Heart left ventricle (tissue), 16 donors: ENCODE measurements around the gene SALL3. TPM values are rescaled to one million over a fixed set of nuclear protein-coding genes. Genes with fewer than 3 reads are reported as not detected.

Experiments used
- ATAC-seq, 4 donors: fragments of 200-7000 bp; cut with Tn5 transposase; one replicate each; pipeline ENCODE4 v1.9.1; 2020 to 2022; ENCODE audit warnings: moderate library complexity in 4 of 4, mild to moderate bottlenecking in 3 of 4, moderate number of reproducible peaks in 1 of 4
- DNase-seq, 5 donors: peaks; one replicate each; pipeline ENCODE4 v3.0.0-alpha.2; 2020
- H3K27ac ChIP-seq, 12 donors: fragments of 200-600 bp; sonication (generic) in 4 of 12; one replicate each; pipeline versions ENCODE4 v1.5.0 to v1.8.0; 2016 to 2022; ENCODE audit warnings: mild to moderate bottlenecking in 2 of 12
- H3K27me3 ChIP-seq, 9 donors: fragments of 200-600 bp; sonication (generic) in 2 of 9; one replicate each; pipeline versions ENCODE4 v1.5.1 to v1.8.0; 2016 to 2022; ENCODE audit warnings: mild to moderate bottlenecking in 3 of 9
- H3K36me3 ChIP-seq, 9 donors: fragments of 200-600 bp; sonication (generic) in 2 of 9; one replicate each; pipeline versions ENCODE4 v1.5.0 to v1.8.0; 2018 to 2022; ENCODE audit warnings: mild to moderate bottlenecking in 2 of 9
- H3K4me1 ChIP-seq, 12 donors: fragments of 200-600 bp; sonication (generic) in 4 of 12; one replicate each; pipeline versions ENCODE4 v1.5.0 to v1.8.0; 2016 to 2022; ENCODE audit warnings: mild to moderate bottlenecking in 3 of 12
- H3K4me3 ChIP-seq, 12 donors: fragments of 200-600 bp; sonication (generic) in 4 of 12; one replicate each; pipeline versions ENCODE4 v1.5.0 to v1.8.0; 2017 to 2022; ENCODE audit warnings: mild to moderate bottlenecking in 9 of 12, moderate library complexity in 4 of 12
- H3K9me3 ChIP-seq, 12 donors: fragments of 200-600 bp; sonication (generic) in 4 of 12; one replicate each; pipeline versions ENCODE4 v1.5.0 to v1.8.0; 2016 to 2022; ENCODE audit warnings: mild to moderate bottlenecking in 1 of 12
- POLR2A ChIP-seq, 2 donors: fragments of 450-650 bp; IDR thresholded peaks; one replicate each; pipeline ENCODE4 v1.6.1; 2017; ENCODE audit warnings: antibody characterized with exemption in 2 of 2, mild to moderate bottlenecking in 2 of 2, moderate library complexity in 2 of 2
- WGBS, 4 donors: extraction: QIAGEN DNeasy Blood & Tissue Kit in 2 of 4; methylation state at CpG; one replicate each; pipeline versions ENCODE4 v1.1.5 to v1.1.7; 2013 to 2018; 5-methylcytosine and 5-hydroxymethylcytosine counted together
- intact Hi-C, 10 donors: fragments of 100-400 bp; cut with DNase I; formaldehyde crosslinking; loops; one replicate each; pipeline versions ENCODE4 v1.11.1 to v1.14.2; 2022
- polyA plus RNA-seq, 2 donors: library from polyadenylated mRNA; stranded (reverse); fragments of 200-250 nt; gene quantifications; one replicate each; pipeline ENCODE4 v1.2.3, GENCODE V29; 2013
- total RNA-seq, 9 donors: library from RNA; depleted of rRNA in 2 of 9; stranded (reverse); fragments of >200 nt in 2 of 9; fragmentation: NEBNext Ultra II Directional in 3 of 9; extraction: Animal tissue kit (Norgen Biotek cat#: 25700) in 3 of 9; gene quantifications; one replicate each; pipeline versions ENCODE4 v1.1.0 to v1.2.4, GENCODE V29; 2016 to 2023
- TF ChIP-seq, protein P1 (sequence below), 12 donors: fragments of 200-600 bp; sonication (generic) in 4 of 12; IDR thresholded peaks; one replicate each; pipeline versions ENCODE4 v1.5.0 to v1.8.0; 2018 to 2022; ENCODE audit warnings: antibody characterized with exemption in 12 of 12, mild to moderate bottlenecking in 5 of 12
- donor health status: ischemic (EF 13 %, LVEDD 7.1; RV severe dilation, severe dysfunction).
- donor health status: healthy with polysubstance abuse.
- donor health status: DM: no; HTN: yes; CAD: no.
- donor health status: DM: no; HTN: no; CAD: no.
- donor health status: ischemic (EF 25% LVEDD 6.9; RV normal size, moderate dysfunction).
- donor health status: ischemic (EF 25% LVEDD 5.7; RV mildly dilated, moderate dysfunction).
- donor health status: healthy.
- donor health status: DM: yes; HTN: yes; CAD: no.
- donor health status: ischemic (EF 35%, LVEDD 5.7; RV mildly dilated, moderate dysfunction).
- donor health status: nonischemic (EF 11% LVEDD 7.7; RV severe dilation, severe dysfunction).
- donor health status: DM: yes; HTN: yes; CAD: no.
- donor health status: PGD.
- donor health status: ischemic (EF 29% LVEDD 5.4; RV normal size, mild dysfunction).
- donor health status: nonischemic (EF 23%, LVEDD 6.1; RV moderate dilation, normal function).

Gene SALL3
- total and polyA plus RNA-seq, 11 donors, result 0.04 to 0.17 (median 0.06) TPM; not detected in 3

DNA sequence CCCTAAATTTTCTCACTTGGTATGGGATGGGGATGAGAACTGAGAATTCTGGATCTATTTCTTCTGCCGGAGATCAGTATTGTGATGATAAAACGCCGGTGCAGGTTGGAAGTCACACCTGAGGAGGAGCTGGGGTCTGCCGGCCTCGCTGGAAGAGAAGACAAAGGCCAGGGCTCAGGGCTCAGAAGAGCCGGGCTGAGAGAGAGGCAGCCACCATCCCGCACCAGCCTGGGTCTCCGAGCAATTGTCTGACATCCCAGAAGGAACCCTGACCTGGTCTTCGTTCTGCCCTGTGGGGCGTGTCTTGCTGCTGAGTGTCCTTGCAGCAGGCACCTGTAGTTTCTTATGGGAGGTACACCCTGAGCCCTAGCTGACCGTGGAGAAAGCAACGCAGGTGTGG, 31.4 kb upstream of the SALL3 start:
- TF ChIP-seq, protein P1, sequence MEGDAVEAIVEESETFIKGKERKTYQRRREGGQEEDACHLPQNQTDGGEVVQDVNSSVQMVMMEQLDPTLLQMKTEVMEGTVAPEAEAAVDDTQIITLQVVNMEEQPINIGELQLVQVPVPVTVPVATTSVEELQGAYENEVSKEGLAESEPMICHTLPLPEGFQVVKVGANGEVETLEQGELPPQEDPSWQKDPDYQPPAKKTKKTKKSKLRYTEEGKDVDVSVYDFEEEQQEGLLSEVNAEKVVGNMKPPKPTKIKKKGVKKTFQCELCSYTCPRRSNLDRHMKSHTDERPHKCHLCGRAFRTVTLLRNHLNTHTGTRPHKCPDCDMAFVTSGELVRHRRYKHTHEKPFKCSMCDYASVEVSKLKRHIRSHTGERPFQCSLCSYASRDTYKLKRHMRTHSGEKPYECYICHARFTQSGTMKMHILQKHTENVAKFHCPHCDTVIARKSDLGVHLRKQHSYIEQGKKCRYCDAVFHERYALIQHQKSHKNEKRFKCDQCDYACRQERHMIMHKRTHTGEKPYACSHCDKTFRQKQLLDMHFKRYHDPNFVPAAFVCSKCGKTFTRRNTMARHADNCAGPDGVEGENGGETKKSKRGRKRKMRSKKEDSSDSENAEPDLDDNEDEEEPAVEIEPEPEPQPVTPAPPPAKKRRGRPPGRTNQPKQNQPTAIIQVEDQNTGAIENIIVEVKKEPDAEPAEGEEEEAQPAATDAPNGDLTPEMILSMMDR (IDR thresholded peaks at IDR 0.05), result no peak
- no peak for TF ChIP-seq POLR2A (IDR thresholded peaks at IDR 0.05)
- ATAC-seq (no peak), DNase-seq (no peak)
- Histone ChIP-seq H3K27ac (no peak overlapping the region), H3K27me3 (peaks cover 0 to 42% (median 3%) of the 10 kb centered on the region in 9 donors), H3K4me3 (no peak overlapping the region), H3K36me3 (no peaks in the 10 kb centered on the region), H3K4me1 (no peaks in the 10 kb centered on the region), H3K9me3 (no peaks in the 10 kb centered on the region)
- 52 to 56% (median 55%) methylated on average over 12 of the region's 12 CpGs for WGBS, 4 donors
- intact Hi-C loops, result no loop called here

DNA sequence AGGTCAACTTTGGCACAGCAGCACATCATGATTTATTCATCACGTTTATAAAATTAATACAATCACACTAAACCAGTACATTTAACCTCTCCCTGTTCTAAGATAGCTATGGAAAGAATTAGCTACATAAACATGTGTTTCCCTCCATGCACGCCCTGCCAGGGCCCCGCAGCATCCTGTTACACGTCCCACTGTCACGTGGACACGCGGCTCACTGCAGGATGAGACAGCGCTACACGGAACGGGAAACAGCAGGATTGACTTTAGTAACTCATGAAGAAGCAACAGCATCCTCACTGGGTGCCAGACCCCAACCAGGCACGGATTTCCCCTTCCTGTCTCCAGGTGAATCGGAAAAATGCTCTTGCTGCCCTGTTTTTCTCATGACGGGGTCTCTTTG, 30.9 kb upstream of the SALL3 start:
- Histone ChIP-seq H3K27ac (no peak overlapping the region), H3K9me3 (no peaks in the 10 kb centered on the region), H3K4me3 (no peak overlapping the region), H3K36me3 (no peaks in the 10 kb centered on the region), H3K4me1 (no peaks in the 10 kb centered on the region), H3K27me3 (peaks cover 0 to 37% (median 3%) of the 10 kb centered on the region in 9 donors)
- 65 to 77% (median 74%) methylated on average over 13 of the region's 13 CpGs for WGBS, 4 donors
- TF ChIP-seq, protein P1 (IDR thresholded peaks at IDR 0.05), result no peak
- no peak for TF ChIP-seq POLR2A (IDR thresholded peaks at IDR 0.05)
- ATAC-seq, result no peak
- no peak for DNase-seq
- intact Hi-C loops, result no loop called here

DNA sequence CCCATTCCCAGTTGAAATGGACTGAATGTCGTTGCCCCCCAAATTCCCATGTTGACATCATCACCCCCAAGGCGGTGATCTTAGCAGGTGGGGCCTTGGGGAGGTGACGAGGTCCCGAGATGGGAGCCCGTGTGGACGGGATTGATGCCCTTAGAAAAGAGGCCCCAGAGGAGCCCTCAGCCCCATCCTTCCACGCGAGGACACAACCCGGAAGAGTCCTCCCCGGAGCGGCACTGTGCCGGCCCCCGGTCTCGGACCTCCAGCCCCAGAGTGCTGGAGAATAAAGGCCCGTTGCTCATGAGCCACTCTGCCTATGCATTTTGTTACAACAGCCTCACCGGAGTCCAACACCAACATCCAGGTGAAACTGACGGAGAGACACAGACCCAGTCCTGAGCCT, 30.4 kb upstream of the SALL3 start:
- Histone ChIP-seq H3K27me3 (peaks cover 0 to 35% (median 3%) of the 10 kb centered on the region in 9 donors), H3K36me3 (no peaks in the 10 kb centered on the region), H3K9me3 (no peaks in the 10 kb centered on the region), H3K27ac (no peak overlapping the region), H3K4me3 (no peak overlapping the region), H3K4me1 (no peaks in the 10 kb centered on the region)
- ATAC-seq, result no peak
- 84 to 93% (median 91%) methylated on average over 9 to 17 of the region's 17 CpGs for WGBS, 4 donors
- intact Hi-C loops, result no loop called here
- no peak for DNase-seq
- TF ChIP-seq, protein P1 (IDR thresholded peaks at IDR 0.05), result no peak
- TF ChIP-seq POLR2A (IDR thresholded peaks at IDR 0.05), result no peak

GRCh38 chr18:78950386-78950785, 29.2 kb upstream of the SALL3 start:
- H3K4me1 ChIP-seq, result no peaks in the 10 kb centered on the region
- H3K36me3 ChIP-seq, result no peaks in the 10 kb centered on the region
- intact Hi-C loops, result no loop called here
- no peak overlapping the region for H3K4me3 ChIP-seq
- peaks cover 0 to 34% (median 3%) of the 10 kb centered on the region in 9 donors for H3K27me3 ChIP-seq
- DNase-seq, result no peak
- 72 to 85% (median 79%) methylated on average over 6 to 10 of the region's 10 CpGs for WGBS, 4 donors
- TF ChIP-seq, protein P1 (IDR thresholded peaks at IDR 0.05), result no peak
- no peak for TF ChIP-seq POLR2A (IDR thresholded peaks at IDR 0.05)
- no peak overlapping the region for H3K27ac ChIP-seq
- no peaks in the 10 kb centered on the region for H3K9me3 ChIP-seq
- ATAC-seq, result no peak
